Mucosa of rectum (tissue), 2 donors: ENCODE results near the gene MLLT1.

Experiments used
- H3K27ac ChIP-seq, 2 donors: one replicate each; pipeline ENCODE4 v1.7.0; 2013; ENCODE audit warnings: inconsistent platforms in 2 of 2, low read depth in 2 of 2, low read length in 2 of 2
- H3K27me3 ChIP-seq, 2 donors: one replicate each; pipeline ENCODE4 v1.7.0; 2013; ENCODE audit warnings: low read length in 2 of 2; ENCODE audit not compliant: control insufficient read depth in 2 of 2, insufficient read depth in 2 of 2
- H3K36me3 ChIP-seq, 2 donors: one replicate each; pipeline ENCODE4 v1.7.0; 2013; ENCODE audit warnings: low read length in 2 of 2; ENCODE audit not compliant: control insufficient read depth in 2 of 2, insufficient read depth in 2 of 2
- H3K4me1 ChIP-seq, 2 donors: one replicate each; pipeline ENCODE4 v1.7.0; 2013; ENCODE audit warnings: low read length in 2 of 2, mild to moderate bottlenecking in 1 of 2; ENCODE audit not compliant: control insufficient read depth in 2 of 2, insufficient read depth in 2 of 2
- H3K4me3 ChIP-seq, 2 donors: one replicate each; pipeline ENCODE4 v1.7.0; 2013; ENCODE audit warnings: low read length in 2 of 2
- H3K9ac ChIP-seq, 2 donors: one replicate each; pipeline ENCODE4 v1.7.0; 2013; ENCODE audit warnings: low read length in 2 of 2, low read depth in 1 of 2, mild to moderate bottlenecking in 1 of 2
- H3K9me3 ChIP-seq, 2 donors: one replicate each; pipeline ENCODE4 v1.7.0; 2013; ENCODE audit warnings: low read length in 2 of 2; ENCODE audit not compliant: control insufficient read depth in 2 of 2
- donor health status: healthy.
- donor health status: Normal muscosa, but diverticular disease.

MLLT1 gene

GRCh38 chr19:6248844-6249243 is 30.9 kb downstream of the MLLT1 start:
- H3K4me3 ChIP-seq, result no peak overlapping the region
- H3K9ac ChIP-seq, result no peak overlapping the region
- peaks cover 0 to 4% of the 10 kb centered on the region in 2 donors for H3K36me3 ChIP-seq
- no peaks in the 10 kb centered on the region for H3K9me3 ChIP-seq
- no peaks in the 10 kb centered on the region for H3K4me1 ChIP-seq
- H3K27ac ChIP-seq, result no peak overlapping the region
- H3K27me3 ChIP-seq, result no peaks in the 10 kb centered on the region

GRCh38 chr19:6248341-6248740 is 31.4 kb downstream of the MLLT1 start:
- H3K9ac ChIP-seq, result no peak overlapping the region
- no peaks in the 10 kb centered on the region for H3K27me3 ChIP-seq
- H3K9me3 ChIP-seq, result no peaks in the 10 kb centered on the region
- H3K4me3 ChIP-seq, result no peak overlapping the region
- no peaks in the 10 kb centered on the region for H3K4me1 ChIP-seq
- peaks cover 0 to 4% of the 10 kb centered on the region in 2 donors for H3K36me3 ChIP-seq
- no peak overlapping the region for H3K27ac ChIP-seq

GRCh38 chr19:6247007-6247288 is 32.8 kb downstream of the MLLT1 start:
- Histone ChIP-seq H3K27ac (no peak overlapping the region), H3K9me3 (no peaks in the 10 kb centered on the region), H3K9ac (no peak overlapping the region), H3K4me3 (no peak overlapping the region), H3K36me3 (peaks cover 0 to 4% of the 10 kb centered on the region in 2 donors), H3K4me1 (no peaks in the 10 kb centered on the region), H3K27me3 (no peaks in the 10 kb centered on the region)

GRCh38 chr19:6246174-6247006 is 33.4 kb downstream of the MLLT1 start:
- H3K9me3 ChIP-seq, result no peaks in the 10 kb centered on the region
- H3K9ac ChIP-seq, result no peak overlapping the region
- peaks cover 0 to 4% of the 10 kb centered on the region in 2 donors for H3K36me3 ChIP-seq
- no peaks in the 10 kb centered on the region for H3K4me1 ChIP-seq
- H3K27ac ChIP-seq, result no peak overlapping the region
- H3K27me3 ChIP-seq, result no peaks in the 10 kb centered on the region
- no peak overlapping the region for H3K4me3 ChIP-seq

GRCh38 chr19:6242677-6243076 is 37.1 kb downstream of the MLLT1 start:
- Histone ChIP-seq H3K9ac (no peak overlapping the region), H3K27me3 (no peaks in the 10 kb centered on the region), H3K9me3 (no peaks in the 10 kb centered on the region), H3K4me3 (no peak overlapping the region), H3K36me3 (no peaks in the 10 kb centered on the region), H3K4me1 (peaks cover 2 to 5% of the 10 kb centered on the region in 2 donors), H3K27ac (no peak overlapping the region)

- Histone ChIP-seq H3K9me3 (no peaks in the 10 kb centered on the region), H3K27me3 (no peaks in the 10 kb centered on the region), H3K36me3 (no peaks in the 10 kb centered on the region), H3K27ac (no peak overlapping the region), H3K4me3 (no peak overlapping the region), H3K4me1 (peaks cover 4 to 9% of the 10 kb centered on the region in 2 donors), H3K9ac (no peak overlapping the region)
These were observed 37.9 kb downstream of the MLLT1 start for GRCh38 chr19:6241680-6242377.

GRCh38 chr19:6241056-6241455 is 38.7 kb downstream of the MLLT1 start:
- H3K9me3 ChIP-seq, result no peaks in the 10 kb centered on the region
- peaks cover 4 to 12% of the 10 kb centered on the region in 2 donors for H3K4me1 ChIP-seq
- no peak overlapping the region for H3K9ac ChIP-seq
- H3K36me3 ChIP-seq, result no peaks in the 10 kb centered on the region
- no peak overlapping the region for H3K27ac ChIP-seq
- no peak overlapping the region for H3K4me3 ChIP-seq
- no peaks in the 10 kb centered on the region for H3K27me3 ChIP-seq

- Histone ChIP-seq H3K9ac (no peak overlapping the region), H3K27ac (no peak overlapping the region), H3K4me1 (peaks cover 4 to 12% of the 10 kb centered on the region in 2 donors)
These were observed 39.7 kb downstream of the MLLT1 start for GRCh38 chr19:6239871-6240676.

GRCh38 chr19:6239401-6239844 is 40.4 kb downstream of the MLLT1 start:
- H3K9ac ChIP-seq, result no peak overlapping the region
- peaks cover 7 to 12% of the 10 kb centered on the region in 2 donors for H3K4me1 ChIP-seq
- no peaks in the 10 kb centered on the region for H3K27me3 ChIP-seq
- no peak overlapping the region for H3K4me3 ChIP-seq
- H3K27ac ChIP-seq, result no peak overlapping the region
- H3K9me3 ChIP-seq, result no peaks in the 10 kb centered on the region
- no peaks in the 10 kb centered on the region for H3K36me3 ChIP-seq

More at GRCh38 chr19:6239871-6240676, 39.7 kb downstream of the MLLT1 start:
- Histone ChIP-seq H3K4me3 (no peak overlapping the region), H3K36me3 (no peaks in the 10 kb centered on the region), H3K9me3 (no peaks in the 10 kb centered on the region), H3K27me3 (no peaks in the 10 kb centered on the region)
